DOHH2 (cell line): ENCODE results near the gene IFI27L2.

Experiments
- EZH2phosphoT487 ChIP-seq: fragments of 200-600 bp; sonication (generic); IDR thresholded peaks from 2 replicates; pipeline ENCODE4 v1.6.1; 2017; ENCODE audit warnings: borderline replicate concordance, mild to moderate bottlenecking, antibody characterized with exemption, low read length, moderate library complexity, mixed read lengths
- TF ChIP-seq, protein P1 (sequence below): fragments of 200-600 bp; sonication (generic); IDR thresholded peaks from one replicate; pipeline ENCODE4 v1.5.1; 2014; ENCODE audit warnings: antibody characterized with exemption, mild to moderate bottlenecking, low read depth, low read length; ENCODE audit not compliant: poor library complexity, severe bottlenecking

DNA sequence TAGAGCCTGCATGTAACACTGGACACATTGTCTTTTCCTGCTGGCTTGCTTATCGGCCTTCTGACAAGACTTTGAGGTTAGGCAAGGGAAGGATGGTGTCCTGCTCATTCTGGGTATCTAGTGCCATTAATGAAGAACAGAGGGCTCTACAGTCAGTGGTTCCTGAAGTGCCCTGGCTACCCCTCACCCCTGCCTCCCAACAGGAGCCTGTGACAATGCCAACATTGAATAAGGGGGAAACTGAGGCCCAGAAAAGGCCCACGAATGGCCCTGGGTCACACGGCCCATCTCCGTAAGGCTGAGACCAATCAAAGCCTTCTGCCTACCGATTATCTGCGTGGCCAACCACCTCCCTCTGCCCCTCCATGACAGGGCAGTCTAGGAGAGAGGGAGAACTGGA, 2.1 kb downstream of the IFI27L2 start:
- TF ChIP-seq, protein P1, sequence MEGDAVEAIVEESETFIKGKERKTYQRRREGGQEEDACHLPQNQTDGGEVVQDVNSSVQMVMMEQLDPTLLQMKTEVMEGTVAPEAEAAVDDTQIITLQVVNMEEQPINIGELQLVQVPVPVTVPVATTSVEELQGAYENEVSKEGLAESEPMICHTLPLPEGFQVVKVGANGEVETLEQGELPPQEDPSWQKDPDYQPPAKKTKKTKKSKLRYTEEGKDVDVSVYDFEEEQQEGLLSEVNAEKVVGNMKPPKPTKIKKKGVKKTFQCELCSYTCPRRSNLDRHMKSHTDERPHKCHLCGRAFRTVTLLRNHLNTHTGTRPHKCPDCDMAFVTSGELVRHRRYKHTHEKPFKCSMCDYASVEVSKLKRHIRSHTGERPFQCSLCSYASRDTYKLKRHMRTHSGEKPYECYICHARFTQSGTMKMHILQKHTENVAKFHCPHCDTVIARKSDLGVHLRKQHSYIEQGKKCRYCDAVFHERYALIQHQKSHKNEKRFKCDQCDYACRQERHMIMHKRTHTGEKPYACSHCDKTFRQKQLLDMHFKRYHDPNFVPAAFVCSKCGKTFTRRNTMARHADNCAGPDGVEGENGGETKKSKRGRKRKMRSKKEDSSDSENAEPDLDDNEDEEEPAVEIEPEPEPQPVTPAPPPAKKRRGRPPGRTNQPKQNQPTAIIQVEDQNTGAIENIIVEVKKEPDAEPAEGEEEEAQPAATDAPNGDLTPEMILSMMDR: no peak
- no peak for TF ChIP-seq EZH2phosphoT487
